G401 (cell line): ENCODE measurements around the gene ZNF784. TPM values are rescaled to one million over a fixed set of nuclear protein-coding genes. Genes with fewer than 3 reads are reported as not detected.
A peak's percentile ranks its signal among the peaks of the same experiment; 100 is the strongest.

Experiments
- DNase-seq: peaks from one replicate; pipeline ENCODE4 v3.0.0-alpha.2; 2015; ENCODE audit warnings: low spot score
- in situ Hi-C: cut with HindIII; loops from 2 replicates; pipeline ENCODE4 v1.10.0; 2016; ENCODE audit warnings: low sequenced_read_pairs, mixed read lengths
- total RNA-seq: library from RNA; depleted of rRNA; stranded (reverse); fragments of >200 nt; shearing (Covaris generic); gene quantifications from 2 replicates; pipeline ENCODE4 v1.2.3, GENCODE V29; 2014

The ZNF784 gene
- total RNA-seq, 1 experiment from 2014 or later: 6.8 TPM

DNA sequence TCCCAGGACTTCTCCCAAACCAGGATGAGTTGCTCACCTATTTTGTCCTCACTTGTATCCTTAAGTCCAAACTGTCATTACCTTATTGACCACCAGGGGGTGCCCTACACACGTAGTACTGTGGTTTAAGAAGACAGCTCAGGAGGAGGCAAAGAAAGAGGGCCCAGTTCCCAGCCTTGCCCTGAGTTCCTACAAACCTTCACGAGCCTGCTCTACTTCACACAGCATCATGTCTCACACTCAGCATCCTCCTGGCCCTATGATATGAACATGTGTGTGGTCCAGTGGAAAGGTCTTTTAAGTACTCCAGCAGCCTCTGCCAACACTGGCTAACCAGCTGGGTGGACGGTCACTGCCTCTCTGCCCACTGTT, 8.1 kb upstream of the ZNF784 start:
- peak; percentile 95 for DNase-seq
- in situ Hi-C loops: no loop called here

- in situ Hi-C loops: no loop called here
Measured at GRCh38 chr19:55626350-55626749, 2.0 kb upstream of the ZNF784 start.

GRCh38 chr19:55625004-55625326, 599 bp upstream of the ZNF784 start:
- in situ Hi-C loops: no loop called here
- no peak for DNase-seq

More at GRCh38 chr19:55626350-55626749, 2.0 kb upstream of the ZNF784 start:
- DNase-seq: no peak

GRCh38 chr19:55623561-55623960, 805 bp downstream of the ZNF784 start:
- in situ Hi-C loops: loop anchor here (5.0 kb wide), 1 partner anchor 111 kb away; no protein-coding TSS in a partner anchor

GRCh38 chr19:55623130-55623529, 1.2 kb downstream of the ZNF784 start:
- in situ Hi-C loops: loop anchor here (5.0 kb wide), 1 partner anchor 111 kb away; no protein-coding TSS in a partner anchor
- no peak for DNase-seq

More at GRCh38 chr19:55623561-55623960, 805 bp downstream of the ZNF784 start:
- DNase-seq: no peak

DNA sequence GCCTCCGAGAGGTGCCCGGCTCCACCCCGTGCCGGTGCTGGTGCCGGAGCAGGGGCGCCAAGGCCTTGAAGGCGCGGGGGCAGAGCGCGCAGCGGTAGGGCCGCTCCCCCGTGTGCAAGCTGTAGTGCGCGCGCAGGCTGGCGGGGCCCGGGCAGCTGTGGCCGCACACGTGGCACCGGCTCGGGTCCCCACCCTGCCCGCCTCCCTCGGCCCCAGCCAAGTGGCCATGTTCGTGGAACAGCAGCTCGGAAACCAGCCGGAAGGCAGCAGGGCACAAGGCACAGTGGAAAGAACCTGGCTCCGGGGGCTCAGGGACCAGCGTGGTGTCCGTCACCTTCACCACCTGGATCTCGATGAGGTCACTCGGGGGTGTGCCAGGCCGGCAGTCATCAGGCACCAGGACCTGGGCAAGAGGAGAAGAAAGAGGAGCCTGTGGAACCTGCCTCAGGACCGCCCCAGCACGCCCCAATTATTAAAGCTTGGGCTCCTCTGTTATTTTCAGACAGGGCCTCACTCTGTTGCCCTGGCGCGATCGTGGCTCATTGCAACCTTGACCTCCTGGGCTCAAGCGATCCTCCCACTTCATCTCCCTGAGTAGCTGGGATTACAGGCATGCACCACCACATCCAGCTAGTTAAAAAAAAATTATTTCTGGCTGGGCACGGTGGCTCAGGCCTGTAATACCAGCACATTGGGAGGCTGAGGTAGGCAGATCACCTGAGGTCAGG, 2.0 kb downstream of the ZNF784 start:
- in situ Hi-C loops: loop anchor here (5.0 kb wide), 1 partner anchor 110 kb away; no protein-coding TSS in a partner anchor
- DNase-seq: peak; percentile 39

DNA sequence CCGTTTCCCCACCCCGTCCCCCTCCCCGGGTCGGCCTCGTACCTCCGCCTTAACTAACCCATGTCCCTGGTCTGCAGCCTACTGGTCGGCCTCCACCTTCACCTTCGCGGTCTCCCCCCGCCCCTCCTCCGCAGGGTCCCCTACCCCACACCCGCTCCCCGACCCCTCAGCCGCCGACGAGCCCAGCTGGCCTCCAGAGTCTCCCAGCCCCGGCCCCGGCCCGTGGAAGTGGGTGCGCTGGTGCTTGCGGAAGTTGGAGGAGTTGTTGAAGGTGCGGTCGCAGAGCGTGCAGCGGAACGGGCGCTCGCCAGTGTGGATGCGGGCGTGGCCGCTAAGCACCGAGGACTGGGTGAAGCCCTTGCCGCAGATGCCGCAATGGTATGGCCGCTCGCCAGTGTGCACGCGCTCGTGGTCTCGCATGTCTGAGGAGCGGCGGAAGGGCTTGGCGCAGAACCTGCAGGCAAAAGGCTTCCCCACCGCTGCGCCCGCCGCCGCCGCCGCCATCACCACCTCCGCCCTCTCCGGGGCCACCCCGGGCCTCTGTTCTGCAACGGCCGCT, 2.6 kb downstream of the ZNF784 start:
- DNase-seq: no peak
- in situ Hi-C loops: loop anchor here (5.0 kb wide), 1 partner anchor 109 kb away; no protein-coding TSS in a partner anchor

DNA sequence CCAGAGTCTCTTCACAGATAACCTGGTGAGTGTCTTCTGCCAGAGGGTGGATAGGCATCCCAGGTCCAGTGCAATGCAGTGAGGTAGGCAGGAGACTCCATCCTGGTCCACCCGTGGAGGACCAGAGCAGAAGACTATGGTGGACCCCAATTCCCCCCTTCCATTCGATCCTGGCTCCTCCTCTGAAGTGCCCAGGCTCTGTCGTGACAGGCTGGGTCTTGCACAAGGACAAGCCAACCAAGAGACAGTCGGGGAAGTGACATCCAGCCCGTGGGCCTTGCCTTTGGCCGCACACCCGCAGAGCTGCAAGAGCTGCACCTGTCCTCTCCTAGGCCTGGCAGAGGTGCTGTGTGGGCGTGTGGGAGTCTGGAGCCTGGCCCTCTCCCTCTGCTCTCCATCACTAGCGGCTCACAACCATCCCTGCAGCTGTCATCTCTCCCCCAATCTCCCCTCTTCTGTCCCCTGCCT, 3.1 kb downstream of the ZNF784 start:
- in situ Hi-C loops: loop anchor here (5.0 kb wide), 1 partner anchor 109 kb away; no protein-coding TSS in a partner anchor
- no peak for DNase-seq

- in situ Hi-C loops: loop anchor here (5.0 kb wide), 1 partner anchor 108 kb away; no protein-coding TSS in a partner anchor
- DNase-seq: no peak
Measured at GRCh38 chr19:55620410-55621204, 3.8 kb downstream of the ZNF784 start.

DNA sequence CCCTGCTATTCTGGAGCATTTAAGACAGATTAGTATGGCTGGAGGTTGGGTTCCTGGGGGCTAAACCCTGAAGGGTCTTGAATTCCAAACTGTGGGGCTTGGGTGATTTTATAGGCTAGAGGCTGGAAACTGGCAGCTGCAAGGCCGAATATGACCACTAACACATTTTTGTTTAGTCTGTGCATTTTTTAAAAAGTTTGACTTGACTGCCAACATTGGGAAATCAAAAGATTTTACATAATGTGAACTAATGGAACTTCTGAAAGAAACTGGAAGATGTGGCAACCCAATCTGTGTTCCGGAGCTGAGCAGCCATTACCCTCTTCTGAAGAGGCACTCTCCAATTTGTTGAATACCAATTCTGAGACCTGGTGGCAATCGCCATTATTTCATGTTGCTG, 5.1 kb downstream of the ZNF784 start:
- in situ Hi-C loops: no loop called here
- no peak for DNase-seq

- in situ Hi-C loops: no loop called here
Measured at GRCh38 chr19:55618426-55618825, 5.9 kb downstream of the ZNF784 start.

DNA sequence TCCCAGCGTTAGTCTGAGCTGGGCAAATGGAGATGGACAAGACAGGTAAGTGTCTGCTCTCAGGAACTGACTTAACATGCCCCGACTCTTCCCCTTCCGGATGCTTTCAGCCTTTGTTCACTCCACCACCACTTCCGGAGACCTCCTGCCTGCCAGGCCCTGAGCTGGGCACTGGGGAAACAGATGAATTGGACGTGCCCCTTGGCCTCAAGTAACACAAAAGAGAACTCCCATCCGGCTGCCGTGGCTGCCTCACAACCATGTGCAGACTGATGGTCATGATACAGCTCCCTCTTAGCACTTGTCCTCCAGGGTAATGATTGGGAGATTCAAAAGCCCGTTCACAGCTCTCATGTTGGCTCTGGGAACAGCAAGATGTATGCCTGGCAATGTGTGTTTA, 6.9 kb downstream of the ZNF784 start:
- no peak for DNase-seq
- in situ Hi-C loops: no loop called here

More at GRCh38 chr19:55618426-55618825, 5.9 kb downstream of the ZNF784 start:
- DNase-seq: no peak

GRCh38 chr19:55616395-55616875, 7.9 kb downstream of the ZNF784 start:
- in situ Hi-C loops: no loop called here
- no peak for DNase-seq

GRCh38 chr19:55615543-55616394, 8.6 kb downstream of the ZNF784 start:
- DNase-seq: no peak
- in situ Hi-C loops: no loop called here

DNA sequence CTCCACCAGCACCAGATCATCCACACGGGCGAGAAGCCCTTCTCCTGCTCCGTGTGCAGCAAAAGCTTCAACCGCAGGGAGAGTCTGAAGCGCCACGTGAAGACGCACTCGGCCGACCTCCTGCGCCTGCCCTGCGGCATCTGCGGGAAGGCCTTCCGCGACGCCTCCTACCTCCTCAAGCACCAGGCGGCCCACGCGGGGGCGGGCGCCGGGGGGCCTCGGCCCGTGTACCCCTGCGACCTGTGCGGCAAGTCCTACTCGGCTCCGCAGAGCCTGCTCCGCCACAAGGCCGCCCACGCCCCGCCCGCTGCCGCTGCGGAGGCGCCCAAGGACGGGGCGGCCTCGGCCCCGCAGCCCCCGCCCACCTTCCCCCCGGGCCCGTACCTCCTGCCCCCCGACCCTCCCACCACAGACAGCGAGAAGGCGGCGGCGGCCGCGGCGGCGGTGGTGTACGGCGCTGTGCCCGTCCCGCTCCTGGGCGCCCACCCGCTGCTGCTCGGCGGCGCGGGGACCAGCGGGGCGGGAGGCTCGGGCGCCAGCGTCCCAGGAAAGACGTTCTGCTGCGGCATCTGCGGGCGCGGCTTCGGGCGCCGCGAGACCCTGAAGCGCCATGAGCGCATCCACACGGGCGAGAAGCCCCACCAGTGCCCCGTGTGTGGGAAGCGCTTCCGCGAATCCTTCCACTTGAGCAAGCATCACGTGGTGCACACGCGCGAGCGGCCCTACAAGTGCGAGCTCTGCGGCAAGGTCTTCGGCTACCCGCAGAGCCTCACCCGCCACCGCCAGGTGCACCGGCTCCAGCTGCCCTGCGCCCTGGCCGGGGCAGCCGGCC, 9.4 kb downstream of the ZNF784 start:
- in situ Hi-C loops: no loop called here
- DNase-seq: no peak

GRCh38 chr19:55613930-55614710, 10.2 kb downstream of the ZNF784 start:
- no peak for DNase-seq
- in situ Hi-C loops: no loop called here

DNA sequence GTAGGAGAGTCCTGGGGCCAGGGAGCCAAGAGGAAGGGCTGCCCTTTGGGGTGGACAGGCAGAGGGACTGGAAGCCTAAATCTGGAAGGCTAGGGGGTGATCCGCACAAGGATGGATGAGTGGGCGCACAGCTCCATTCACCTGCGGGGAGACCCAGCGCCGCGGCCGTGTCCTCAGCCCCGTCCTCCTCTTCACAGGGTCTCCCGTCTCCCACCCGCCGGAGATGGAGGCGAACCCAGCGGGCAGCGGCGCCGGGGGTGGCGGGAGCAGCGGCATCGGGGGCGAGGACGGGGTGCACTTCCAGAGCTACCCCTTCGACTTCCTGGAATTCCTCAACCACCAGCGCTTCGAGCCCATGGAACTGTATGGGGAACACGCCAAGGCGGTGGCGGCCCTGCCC, 11.0 kb downstream of the ZNF784 start:
- no peak for DNase-seq
- in situ Hi-C loops: no loop called here
